Measurements from ENCODE around the gene PLOD1. TPM values are rescaled to one million over a fixed set of nuclear protein-coding genes. Genes with fewer than 3 reads are reported as not detected.

Gene PLOD1
- total and polyA plus RNA-seq, 10 of the 15 experiments (the other 5 are each of a cell fraction or from before 2014, with no cell fraction given), result 10.6 to 42.6 (median 29.3) TPM

DNA sequence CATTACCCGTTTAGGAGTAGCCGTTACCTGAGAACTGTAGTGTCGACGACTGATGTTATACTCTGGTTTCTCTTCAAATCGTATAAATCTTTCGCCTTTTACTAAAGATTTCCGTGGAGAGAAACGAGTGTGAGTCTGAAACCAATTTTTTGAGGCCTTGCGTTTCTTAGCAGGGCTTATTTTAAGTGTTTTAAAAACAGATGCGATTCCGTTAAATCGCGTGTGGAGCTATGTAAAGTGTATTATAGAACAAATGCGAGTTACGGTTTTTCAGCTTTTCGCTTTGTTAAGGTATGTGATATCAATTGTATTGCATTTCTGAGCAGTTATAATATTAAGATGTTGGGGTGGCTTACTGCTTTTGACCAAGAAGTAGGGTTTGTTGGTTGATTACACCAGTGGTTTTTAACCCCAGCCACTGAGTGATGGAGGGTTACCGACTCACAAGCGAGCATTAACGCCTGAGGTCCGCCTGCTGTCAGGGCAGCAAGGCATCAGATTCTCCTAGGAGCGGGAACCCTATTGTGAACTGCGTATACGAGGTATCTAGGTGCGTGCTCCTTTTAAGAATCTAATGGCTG, 26.3 kb upstream of the PLOD1 start (continued):
- TF ChIP-seq, protein P1, sequence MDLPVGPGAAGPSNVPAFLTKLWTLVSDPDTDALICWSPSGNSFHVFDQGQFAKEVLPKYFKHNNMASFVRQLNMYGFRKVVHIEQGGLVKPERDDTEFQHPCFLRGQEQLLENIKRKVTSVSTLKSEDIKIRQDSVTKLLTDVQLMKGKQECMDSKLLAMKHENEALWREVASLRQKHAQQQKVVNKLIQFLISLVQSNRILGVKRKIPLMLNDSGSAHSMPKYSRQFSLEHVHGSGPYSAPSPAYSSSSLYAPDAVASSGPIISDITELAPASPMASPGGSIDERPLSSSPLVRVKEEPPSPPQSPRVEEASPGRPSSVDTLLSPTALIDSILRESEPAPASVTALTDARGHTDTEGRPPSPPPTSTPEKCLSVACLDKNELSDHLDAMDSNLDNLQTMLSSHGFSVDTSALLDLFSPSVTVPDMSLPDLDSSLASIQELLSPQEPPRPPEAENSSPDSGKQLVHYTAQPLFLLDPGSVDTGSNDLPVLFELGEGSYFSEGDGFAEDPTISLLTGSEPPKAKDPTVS (IDR thresholded peaks at IDR 0.05; ENCODE audit: low read depth, low read length), result peak; percentile 25; the same call in 1 of the 2 replicates
- TF ChIP-seq, protein P2, sequence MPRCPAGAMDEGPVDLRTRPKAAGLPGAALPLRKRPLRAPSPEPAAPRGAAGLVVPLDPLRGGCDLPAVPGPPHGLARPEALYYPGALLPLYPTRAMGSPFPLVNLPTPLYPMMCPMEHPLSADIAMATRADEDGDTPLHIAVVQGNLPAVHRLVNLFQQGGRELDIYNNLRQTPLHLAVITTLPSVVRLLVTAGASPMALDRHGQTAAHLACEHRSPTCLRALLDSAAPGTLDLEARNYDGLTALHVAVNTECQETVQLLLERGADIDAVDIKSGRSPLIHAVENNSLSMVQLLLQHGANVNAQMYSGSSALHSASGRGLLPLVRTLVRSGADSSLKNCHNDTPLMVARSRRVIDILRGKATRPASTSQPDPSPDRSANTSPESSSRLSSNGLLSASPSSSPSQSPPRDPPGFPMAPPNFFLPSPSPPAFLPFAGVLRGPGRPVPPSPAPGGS (IDR thresholded peaks at IDR 0.05; ENCODE audit: borderline replicate concordance, insufficient read depth, low read depth, low read length, poor library complexity, severe bottlenecking), result peak; percentile 97
- TF ChIP-seq CBX5 (IDR thresholded peaks at IDR 0.05; ENCODE audit: low read depth) (peak; percentile 97), HDGF (IDR thresholded peaks at IDR 0.05) (no peak), GATAD2B (conservative IDR thresholded peaks at IDR 0.05; ENCODE audit: low read depth) (no peak; the same call in 1 of the 2 replicates), NFXL1 (IDR thresholded peaks at IDR 0.05; ENCODE audit: borderline replicate concordance) (no peak), SUPT20H (IDR thresholded peaks at IDR 0.05; ENCODE audit: borderline replicate concordance, control insufficient read depth, low read depth, low read length) (no peak), MYB (IDR thresholded peaks at IDR 0.05; ENCODE audit: borderline replicate concordance, low read depth, low read length) (peak; percentile 94; the same call in 1 of the 2 replicates), SIX5 (IDR thresholded peaks at IDR 0.05; ENCODE audit: low read depth, low read length, severe bottlenecking) (peak; percentile 46), CEBPB (IDR thresholded peaks at IDR 0.05; ENCODE audit: borderline replicate concordance in 1 of 2, low read depth in 2 of 2, low read length in 2 of 2) (peak in 1 of 2 experiments; percentile 100; a peak in 2 of 4 replicates), RBBP5 (conservative IDR thresholded peaks at IDR 0.05) (no peak), MXI1 (IDR thresholded peaks at IDR 0.05; ENCODE audit: low read depth, low read length) (0 out of 2 replicates have a peak, but pooled peaks have one; percentile 82), YY1 (IDR thresholded peaks at IDR 0.05; ENCODE audit: low read depth, low read length) (peak; percentile 91), CHD4 (IDR thresholded peaks at IDR 0.05) (no peak), SMAD1 (IDR thresholded peaks at IDR 0.05; ENCODE audit: low read depth, partially characterized antibody) (peak; percentile 100), MTA3 (IDR thresholded peaks at IDR 0.05; ENCODE audit: borderline replicate concordance, low read length) (peak; percentile 100), CBFB (IDR thresholded peaks at IDR 0.05; ENCODE audit: low read depth) (peak; percentile 100), EGR1 (IDR thresholded peaks at IDR 0.05; ENCODE audit: borderline replicate concordance in 1 of 2, low read depth in 2 of 2, low read length in 2 of 2) (peak in 1 of 2 experiments; percentile 84; a peak in 2 of 3 replicates)
- TF ChIP-seq, protein P3, sequence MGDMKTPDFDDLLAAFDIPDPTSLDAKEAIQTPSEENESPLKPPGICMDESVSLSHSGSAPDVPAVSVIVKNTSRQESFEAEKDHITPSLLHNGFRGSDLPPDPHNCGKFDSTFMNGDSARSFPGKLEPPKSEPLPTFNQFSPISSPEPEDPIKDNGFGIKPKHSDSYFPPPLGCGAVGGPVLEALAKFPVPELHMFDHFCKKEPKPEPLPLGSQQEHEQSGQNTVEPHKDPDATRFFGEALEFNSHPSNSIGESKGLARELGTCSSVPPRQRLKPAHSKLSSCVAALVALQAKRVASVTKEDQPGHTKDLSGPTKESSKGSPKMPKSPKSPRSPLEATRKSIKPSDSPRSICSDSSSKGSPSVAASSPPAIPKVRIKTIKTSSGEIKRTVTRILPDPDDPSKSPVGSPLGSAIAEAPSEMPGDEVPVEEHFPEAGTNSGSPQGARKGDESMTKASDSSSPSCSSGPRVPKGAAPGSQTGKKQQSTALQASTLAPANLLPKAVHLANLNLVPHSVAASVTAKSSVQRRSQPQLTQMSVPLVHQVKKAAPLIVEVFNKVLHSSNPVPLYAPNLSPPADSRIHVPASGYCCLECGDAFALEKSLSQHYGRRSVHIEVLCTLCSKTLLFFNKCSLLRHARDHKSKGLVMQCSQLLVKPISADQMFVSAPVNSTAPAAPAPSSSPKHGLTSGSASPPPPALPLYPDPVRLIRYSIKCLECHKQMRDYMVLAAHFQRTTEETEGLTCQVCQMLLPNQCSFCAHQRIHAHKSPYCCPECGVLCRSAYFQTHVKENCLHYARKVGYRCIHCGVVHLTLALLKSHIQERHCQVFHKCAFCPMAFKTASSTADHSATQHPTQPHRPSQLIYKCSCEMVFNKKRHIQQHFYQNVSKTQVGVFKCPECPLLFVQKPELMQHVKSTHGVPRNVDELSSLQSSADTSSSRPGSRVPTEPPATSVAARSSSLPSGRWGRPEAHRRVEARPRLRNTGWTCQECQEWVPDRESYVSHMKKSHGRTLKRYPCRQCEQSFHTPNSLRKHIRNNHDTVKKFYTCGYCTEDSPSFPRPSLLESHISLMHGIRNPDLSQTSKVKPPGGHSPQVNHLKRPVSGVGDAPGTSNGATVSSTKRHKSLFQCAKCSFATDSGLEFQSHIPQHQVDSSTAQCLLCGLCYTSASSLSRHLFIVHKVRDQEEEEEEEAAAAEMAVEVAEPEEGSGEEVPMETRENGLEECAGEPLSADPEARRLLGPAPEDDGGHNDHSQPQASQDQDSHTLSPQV (IDR thresholded peaks at IDR 0.05), result peak; percentile 93
- TF ChIP-seq, protein P4, sequence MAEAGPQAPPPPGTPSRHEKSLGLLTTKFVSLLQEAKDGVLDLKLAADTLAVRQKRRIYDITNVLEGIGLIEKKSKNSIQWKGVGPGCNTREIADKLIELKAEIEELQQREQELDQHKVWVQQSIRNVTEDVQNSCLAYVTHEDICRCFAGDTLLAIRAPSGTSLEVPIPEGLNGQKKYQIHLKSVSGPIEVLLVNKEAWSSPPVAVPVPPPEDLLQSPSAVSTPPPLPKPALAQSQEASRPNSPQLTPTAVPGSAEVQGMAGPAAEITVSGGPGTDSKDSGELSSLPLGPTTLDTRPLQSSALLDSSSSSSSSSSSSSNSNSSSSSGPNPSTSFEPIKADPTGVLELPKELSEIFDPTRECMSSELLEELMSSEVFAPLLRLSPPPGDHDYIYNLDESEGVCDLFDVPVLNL (IDR thresholded peaks at IDR 0.05; ENCODE audit: low read depth, low read length), result no peak
- TF ChIP-seq, protein P5, sequence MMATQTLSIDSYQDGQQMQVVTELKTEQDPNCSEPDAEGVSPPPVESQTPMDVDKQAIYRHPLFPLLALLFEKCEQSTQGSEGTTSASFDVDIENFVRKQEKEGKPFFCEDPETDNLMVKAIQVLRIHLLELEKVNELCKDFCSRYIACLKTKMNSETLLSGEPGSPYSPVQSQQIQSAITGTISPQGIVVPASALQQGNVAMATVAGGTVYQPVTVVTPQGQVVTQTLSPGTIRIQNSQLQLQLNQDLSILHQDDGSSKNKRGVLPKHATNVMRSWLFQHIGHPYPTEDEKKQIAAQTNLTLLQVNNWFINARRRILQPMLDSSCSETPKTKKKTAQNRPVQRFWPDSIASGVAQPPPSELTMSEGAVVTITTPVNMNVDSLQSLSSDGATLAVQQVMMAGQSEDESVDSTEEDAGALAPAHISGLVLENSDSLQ (IDR thresholded peaks at IDR 0.05), result peak; percentile 92

Data from GM12878 (cell line).